KOPT-K1 (cell line): Measurements from ENCODE around the gene TAP2.
"Not testable (repeated sequence)": the region's sequence is repeated elsewhere in the genome, so short reads cannot be mapped to it uniquely, and the experiment has no call there.

Source experiments
- H3K27ac ChIP-seq: fragments of 200-600 bp; sonication (generic); 2 replicates; pipeline ENCODE4 v1.5.1; 2016; ENCODE audit warnings: antibody characterized with exemption, mild to moderate bottlenecking, low read depth, low read length; ENCODE audit not compliant: poor library complexity, severe bottlenecking
- H3K36me3 ChIP-seq: fragments of 200-600 bp; sonication (generic); 2 replicates; pipeline ENCODE4 v1.5.1; 2017; ENCODE audit warnings: antibody characterized with exemption, mild to moderate bottlenecking, low read length, moderate library complexity; ENCODE audit not compliant: insufficient read depth
- H3K9me3 ChIP-seq: fragments of 200-600 bp; sonication (generic); 2 replicates; pipeline ENCODE4 v1.5.1; 2017; ENCODE audit warnings: antibody characterized with exemption, low read length, mild to moderate bottlenecking; ENCODE audit not compliant: insufficient read depth, poor library complexity, severe bottlenecking

Gene TAP2

DNA sequence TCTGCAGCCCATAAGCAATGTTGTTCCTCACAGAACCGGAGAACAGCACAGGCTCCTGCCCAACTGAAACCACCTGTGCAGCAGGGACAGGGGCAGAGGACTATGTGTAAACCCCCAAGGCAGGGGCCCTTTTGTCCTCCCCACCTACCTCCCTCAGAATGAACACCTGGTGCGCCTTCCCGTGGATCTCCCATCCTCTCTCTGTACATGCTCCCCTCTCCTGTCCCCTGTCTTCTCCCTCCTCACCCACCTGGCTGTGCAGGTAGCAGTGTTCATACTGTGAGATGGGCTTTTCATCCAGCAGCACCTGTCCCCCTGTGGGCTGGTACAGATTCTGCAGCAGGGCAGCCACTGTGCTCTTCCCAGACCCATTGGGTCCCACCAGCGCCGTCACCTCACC, 8.5 kb downstream of the TAP2 start:
- no peak overlapping the region for H3K27ac ChIP-seq
- H3K9me3 ChIP-seq: no peaks in the 10 kb centered on the region
- peaks cover 73% of the 10 kb centered on the region for H3K36me3 ChIP-seq

- Histone ChIP-seq H3K9me3 (no peaks in the 10 kb centered on the region), H3K36me3 (peaks cover 68% of the 10 kb centered on the region), H3K27ac (no peak overlapping the region)
Measured at GRCh38 chr6:32829495-32829894, 9.0 kb downstream of the TAP2 start.

- Histone ChIP-seq H3K36me3 (peaks cover 44% of the 10 kb centered on the region), H3K27ac (no peak overlapping the region), H3K9me3 (no peaks in the 10 kb centered on the region)
Measured at GRCh38 chr6:32827025-32827424, 11.5 kb downstream of the TAP2 start.

GRCh38 chr6:32825966-32826365, 12.6 kb downstream of the TAP2 start:
- H3K9me3 ChIP-seq: no peaks in the 10 kb centered on the region
- no peak overlapping the region for H3K27ac ChIP-seq

GRCh38 chr6:32819729-32820128, 18.8 kb downstream of the TAP2 start:
- Histone ChIP-seq H3K36me3 (no peaks in the 10 kb centered on the region), H3K27ac (no peak overlapping the region), H3K9me3 (no peaks in the 10 kb centered on the region)

More at GRCh38 chr6:32825966-32826365, 12.6 kb downstream of the TAP2 start:
- peaks cover 33% of the 10 kb centered on the region for H3K36me3 ChIP-seq

GRCh38 chr6:32818867-32819266, 19.7 kb downstream of the TAP2 start:
- no peaks in the 10 kb centered on the region for H3K9me3 ChIP-seq
- no peaks in the 10 kb centered on the region for H3K36me3 ChIP-seq
- no peak overlapping the region for H3K27ac ChIP-seq

- H3K36me3 ChIP-seq: no peaks in the 10 kb centered on the region
- H3K27ac ChIP-seq: no peak within 1 kb of the TSS
- H3K9me3 ChIP-seq: no peaks in the 10 kb centered on the region
Measured at GRCh38 chr6:32816746-32817204, 21.8 kb downstream of the TAP2 start, which contains the start of gene HLA-DOB. HLA-DOB (minus strand) TSS chr6:32817002; CDS start chr6:32816951, 51 bp downstream.

GRCh38 chr6:32815996-32816395, 22.5 kb downstream of the TAP2 start:
- H3K27ac ChIP-seq: no peak overlapping the region
- H3K36me3 ChIP-seq: no peaks in the 10 kb centered on the region
- H3K9me3 ChIP-seq: no peaks in the 10 kb centered on the region

DNA sequence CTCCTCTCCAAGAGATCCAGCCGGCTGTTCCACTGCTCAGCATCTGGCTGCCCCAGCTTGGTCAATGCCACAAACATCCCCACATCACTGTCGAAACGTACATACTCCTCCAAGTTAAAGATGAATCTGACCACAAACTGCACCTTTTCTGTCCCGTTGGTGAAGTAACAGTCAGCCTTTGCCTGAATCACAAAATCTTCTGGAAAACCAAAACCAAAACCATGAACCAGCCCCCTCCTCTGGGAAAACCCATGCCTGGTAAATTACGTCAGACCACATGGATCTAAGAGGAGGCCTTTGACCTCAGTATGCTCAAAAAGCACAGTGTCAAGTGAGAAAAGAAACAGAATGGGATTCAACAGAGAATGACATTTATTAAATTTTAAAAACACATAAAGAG, 23.4 kb downstream of the TAP2 start:
- Histone ChIP-seq H3K36me3 (no peaks in the 10 kb centered on the region), H3K9me3 (no peaks in the 10 kb centered on the region), H3K27ac (no peak overlapping the region)

- Histone ChIP-seq H3K36me3 (no peaks in the 10 kb centered on the region), H3K27ac (no peak overlapping the region), H3K9me3 (no peaks in the 10 kb centered on the region)
Measured at GRCh38 chr6:32814145-32814544, 24.4 kb downstream of the TAP2 start.

- no peak overlapping the region for H3K27ac ChIP-seq
- no peaks in the 10 kb centered on the region for H3K9me3 ChIP-seq
- no peaks in the 10 kb centered on the region for H3K36me3 ChIP-seq
Measured at GRCh38 chr6:32809171-32809570, 29.4 kb downstream of the TAP2 start.

DNA sequence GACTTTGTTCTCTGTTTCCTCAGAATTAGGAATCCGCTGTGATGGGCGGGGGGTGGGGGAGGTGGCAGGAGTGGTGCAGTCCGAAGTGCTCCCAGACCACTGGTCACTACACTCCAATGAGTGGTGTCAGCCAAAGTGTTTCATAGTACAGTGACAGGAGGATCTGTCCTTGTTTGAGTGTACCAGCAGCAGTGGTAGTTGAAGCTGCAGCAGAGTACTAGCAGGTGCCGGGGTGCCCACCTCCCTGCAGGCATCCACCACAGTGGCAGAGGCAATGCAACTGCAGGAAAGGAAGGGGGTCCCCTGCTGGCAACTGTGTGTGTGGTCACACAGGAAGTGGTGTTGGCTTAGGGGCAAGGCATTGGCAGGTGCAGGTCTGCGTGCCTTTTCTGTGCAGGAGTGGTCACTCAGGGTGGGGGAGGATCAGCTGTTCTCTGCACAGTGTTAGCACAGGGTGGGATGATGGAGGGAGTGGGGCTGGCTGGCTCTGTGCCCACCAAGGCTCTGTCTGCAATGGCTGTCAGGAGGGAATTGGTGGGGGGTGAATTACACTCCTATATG, 31.4 kb downstream of the TAP2 start:
- Histone ChIP-seq H3K36me3 (no peaks in the 10 kb centered on the region), H3K9me3 (no peaks in the 10 kb centered on the region), H3K27ac (no peak overlapping the region)

GRCh38 chr6:32805404-32805803, 33.1 kb downstream of the TAP2 start:
- not testable (repeated sequence) for H3K36me3 ChIP-seq, H3K9me3 ChIP-seq, H3K27ac ChIP-seq

GRCh38 chr6:32803416-32803815, 35.1 kb downstream of the TAP2 start:
- Histone ChIP-seq H3K36me3 (no peaks in the 10 kb centered on the region), H3K27ac (no peak overlapping the region), H3K9me3 (peaks cover 3% of the 10 kb centered on the region)

DNA sequence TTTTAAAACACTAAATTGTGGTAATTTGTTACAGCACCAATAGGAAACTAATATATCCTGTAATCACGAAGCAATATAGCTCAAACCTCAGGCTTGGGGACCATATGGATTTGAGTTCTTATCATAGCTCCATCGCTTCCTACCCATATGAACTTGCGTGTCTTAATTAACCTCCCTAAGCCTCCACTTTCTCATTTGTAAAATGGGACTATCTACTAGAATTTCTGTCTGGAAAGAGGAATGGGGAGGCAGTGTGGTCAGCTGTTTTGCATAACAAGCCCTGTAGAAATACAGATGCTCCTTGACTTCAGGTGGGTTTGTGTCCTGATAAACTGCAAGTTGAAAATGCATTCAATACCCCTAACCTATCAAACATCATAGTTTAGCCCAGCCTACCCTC, 38.8 kb downstream of the TAP2 start:
- Histone ChIP-seq H3K36me3 (no peaks in the 10 kb centered on the region), H3K9me3 (peaks cover 3% of the 10 kb centered on the region), H3K27ac (no peak overlapping the region)

DNA sequence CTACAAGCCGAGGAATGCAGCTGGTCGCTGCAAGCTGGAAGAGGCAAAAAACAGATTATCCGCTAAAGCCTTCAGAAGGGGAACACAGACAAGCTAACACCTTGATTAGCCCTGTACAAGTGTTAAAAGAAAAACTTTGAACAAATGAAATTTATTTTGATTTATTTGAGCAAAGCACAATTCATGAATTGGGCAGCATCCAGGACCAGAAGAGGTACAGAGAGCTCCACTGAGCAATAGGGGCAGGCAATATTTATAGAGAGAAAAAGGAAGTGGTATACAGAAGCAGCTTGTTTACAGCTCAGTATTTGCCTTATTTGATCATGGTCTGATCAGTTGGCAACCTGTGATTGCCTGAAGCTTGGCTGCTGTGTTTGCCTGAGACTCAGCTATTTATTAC, 39.4 kb downstream of the TAP2 start:
- Histone ChIP-seq H3K27ac (no peak overlapping the region), H3K36me3 (no peaks in the 10 kb centered on the region), H3K9me3 (peaks cover 3% of the 10 kb centered on the region)
